Measurements from ENCODE around the gene GNG10. TPM values are rescaled to one million over a fixed set of nuclear protein-coding genes. Genes with fewer than 3 reads are reported as not detected.

Gene GNG10
- total and polyA plus RNA-seq, 2 donors (not counting 1 experiment from before 2014, with no cell fraction given), result 64.1 to 109 TPM

GRCh38 chr9:111648066-111648465, 13.3 kb upstream of the GNG10 start:
- peaks cover 6% of the 10 kb centered on the region for H3K79me2 ChIP-seq (ENCODE audit: control insufficient read depth, insufficient read depth, low read length)
- H3K36me3 ChIP-seq (ENCODE audit: control insufficient read depth, insufficient read depth, low read length), result no peaks in the 10 kb centered on the region
- H4K20me1 ChIP-seq (ENCODE audit: control insufficient read depth, extremely low read depth, insufficient read depth, low read length), result no peaks in the 10 kb centered on the region
- no peaks in the 10 kb centered on the region for H3K9me3 ChIP-seq (ENCODE audit: control insufficient read depth, insufficient read depth, low read depth, low read length)
- no peak overlapping the region for H3K9ac ChIP-seq (ENCODE audit: insufficient read depth, low read length)
- no peaks in the 10 kb centered on the region for H3K27me3 ChIP-seq (ENCODE audit: control insufficient read depth, insufficient read depth, low read length)
- H3K4me3 ChIP-seq (replicated peaks in 1 of 4; ENCODE audit: control extremely low read depth in 1 of 4, insufficient read depth in 1 of 4, low read depth in 3 of 4, low read length in 4 of 4), result no peak overlapping the region
- H3K27ac ChIP-seq (ENCODE audit: insufficient read depth, low read length), result no peak overlapping the region
- DNase-seq (ENCODE audit: low read depth in 2 of 2), result peak; percentile 13 to 64
- no peak overlapping the region for H3K4me2 ChIP-seq (ENCODE audit: extremely low read depth, insufficient read depth, low read length)
- no peaks in the 10 kb centered on the region for H3K4me1 ChIP-seq (ENCODE audit: control insufficient read depth, extremely low read depth, insufficient read depth, low read length)
- TF ChIP-seq CTCF (conservative IDR thresholded peaks at IDR 0.05 in 1 of 2, IDR thresholded peaks at IDR 0.05 in 1 of 2; ENCODE audit: low read depth in 1 of 2, low read length in 2 of 2) (no peak), EZH2 (IDR thresholded peaks at IDR 0.05; ENCODE audit: low read length, missing control alignments) (no peak)
- H2AFZ ChIP-seq (ENCODE audit: low read length), result no peak overlapping the region

- DNase-seq (ENCODE audit: low read depth in 2 of 2), result no peak
Measured at GRCh38 chr9:111649016-111649415, 12.4 kb upstream of the GNG10 start.

GRCh38 chr9:111657051-111657450, 4.4 kb upstream of the GNG10 start:
- H3K9ac ChIP-seq (ENCODE audit: insufficient read depth, low read length), result no peak overlapping the region
- H3K27me3 ChIP-seq (ENCODE audit: control insufficient read depth, insufficient read depth, low read length), result no peaks in the 10 kb centered on the region
- H3K4me3 ChIP-seq (replicated peaks in 1 of 4; ENCODE audit: control extremely low read depth in 1 of 4, insufficient read depth in 1 of 4, low read depth in 3 of 4, low read length in 4 of 4), result no peak overlapping the region
- DNase-seq (ENCODE audit: low read depth in 2 of 2), result no peak
- H4K20me1 ChIP-seq (ENCODE audit: control insufficient read depth, extremely low read depth, insufficient read depth, low read length), result no peaks in the 10 kb centered on the region
- no peaks in the 10 kb centered on the region for H3K9me3 ChIP-seq (ENCODE audit: control insufficient read depth, insufficient read depth, low read depth, low read length)
- no peak overlapping the region for H3K27ac ChIP-seq (ENCODE audit: insufficient read depth, low read length)
- peaks cover 2% of the 10 kb centered on the region for H3K36me3 ChIP-seq (ENCODE audit: control insufficient read depth, insufficient read depth, low read length)
- H3K4me2 ChIP-seq (ENCODE audit: extremely low read depth, insufficient read depth, low read length), result no peak overlapping the region
- H3K4me1 ChIP-seq (ENCODE audit: control insufficient read depth, extremely low read depth, insufficient read depth, low read length), result no peaks in the 10 kb centered on the region
- H3K79me2 ChIP-seq (ENCODE audit: control insufficient read depth, insufficient read depth, low read length), result peaks cover 2% of the 10 kb centered on the region
- TF ChIP-seq CTCF (conservative IDR thresholded peaks at IDR 0.05 in 1 of 2, IDR thresholded peaks at IDR 0.05 in 1 of 2; ENCODE audit: low read depth in 1 of 2, low read length in 2 of 2) (no peak), EZH2 (IDR thresholded peaks at IDR 0.05; ENCODE audit: low read length, missing control alignments) (no peak)
- H2AFZ ChIP-seq (ENCODE audit: low read length), result no peak overlapping the region

More at GRCh38 chr9:111649016-111649415, 12.4 kb upstream of the GNG10 start:
- H3K27me3 ChIP-seq (ENCODE audit: control insufficient read depth, insufficient read depth, low read length), result no peaks in the 10 kb centered on the region
- no peaks in the 10 kb centered on the region for H3K36me3 ChIP-seq (ENCODE audit: control insufficient read depth, insufficient read depth, low read length)
- no peak overlapping the region for H3K4me2 ChIP-seq (ENCODE audit: extremely low read depth, insufficient read depth, low read length)
- H3K9ac ChIP-seq (ENCODE audit: insufficient read depth, low read length), result no peak overlapping the region
- no peaks in the 10 kb centered on the region for H4K20me1 ChIP-seq (ENCODE audit: control insufficient read depth, extremely low read depth, insufficient read depth, low read length)
- no peaks in the 10 kb centered on the region for H3K9me3 ChIP-seq (ENCODE audit: control insufficient read depth, insufficient read depth, low read depth, low read length)
- no peak for TF ChIP-seq EZH2 (IDR thresholded peaks at IDR 0.05; ENCODE audit: low read length, missing control alignments)
- TF ChIP-seq CTCF (conservative IDR thresholded peaks at IDR 0.05 in 1 of 2, IDR thresholded peaks at IDR 0.05 in 1 of 2; ENCODE audit: low read depth in 1 of 2, low read length in 2 of 2), result no peak
- no peak overlapping the region for H3K4me3 ChIP-seq (replicated peaks in 1 of 4; ENCODE audit: control extremely low read depth in 1 of 4, insufficient read depth in 1 of 4, low read depth in 3 of 4, low read length in 4 of 4)
- no peaks in the 10 kb centered on the region for H3K4me1 ChIP-seq (ENCODE audit: control insufficient read depth, extremely low read depth, insufficient read depth, low read length)
- H3K79me2 ChIP-seq (ENCODE audit: control insufficient read depth, insufficient read depth, low read length), result peaks cover 2% of the 10 kb centered on the region
- H3K27ac ChIP-seq (ENCODE audit: insufficient read depth, low read length), result no peak overlapping the region
- no peak overlapping the region for H2AFZ ChIP-seq (ENCODE audit: low read length)
